Fibroblast of lung (primary cell): ENCODE measurements around the gene BGN.

Source experiments
- CTCF ChIP-seq, 2 donors: IDR thresholded peaks in 1 of 2; conservative IDR thresholded peaks in 1 of 2; 1 replicate in 1 of 2; 2 replicates in 1 of 2; pipeline ENCODE4 v1.5.1; 2011 to 2012; ENCODE audit warnings: low read length in 2 of 2, control low read depth in 1 of 2, inconsistent platforms in 1 of 2, low read depth in 1 of 2, mild to moderate bottlenecking in 1 of 2
- EZH2 ChIP-seq: IDR thresholded peaks from 2 replicates; pipeline ENCODE4 v1.5.1; 2012; ENCODE audit warnings: low read length, control low read depth, mild to moderate bottlenecking; ENCODE audit errors: missing control alignments

- TF ChIP-seq CTCF (conservative IDR thresholded peaks at IDR 0.05 in 1 of 2, IDR thresholded peaks at IDR 0.05 in 1 of 2; ENCODE audit: low read depth in 1 of 2, low read length in 2 of 2) (no peak), EZH2 (no peak)
Observed at GRCh38 chrX:153482376-153483015, 12.3 kb upstream of the BGN start.
